Upper lobe of right lung (tissue), 1 donor: ENCODE measurements around the gene GABRB1. TPM values are rescaled to one million over a fixed set of nuclear protein-coding genes. Genes with fewer than 3 reads are reported as not detected.

Experiments used
- ATAC-seq: fragments of 200-7000 bp; cut with Tn5 transposase; one replicate; pipeline ENCODE4 v1.9.1; 2020; ENCODE audit warnings: mild to moderate bottlenecking, moderate library complexity
- DNase-seq: peaks from one replicate; pipeline ENCODE4 v3.0.0-alpha.2; 2020
- H3K27ac ChIP-seq: fragments of 200-600 bp; one replicate; pipeline ENCODE4 v1.8.0; 2022
- H3K27me3 ChIP-seq: fragments of 200-600 bp; one replicate; pipeline ENCODE4 v1.8.0; 2022; ENCODE audit warnings: mild to moderate bottlenecking
- H3K36me3 ChIP-seq: fragments of 200-600 bp; one replicate; pipeline ENCODE4 v1.8.0; 2022
- H3K4me1 ChIP-seq: fragments of 200-600 bp; one replicate; pipeline ENCODE4 v1.8.0; 2022
- H3K4me3 ChIP-seq: fragments of 200-600 bp; one replicate; pipeline ENCODE4 v1.8.0; 2022; ENCODE audit warnings: mild to moderate bottlenecking
- H3K9me3 ChIP-seq: fragments of 200-600 bp; one replicate; pipeline ENCODE4 v1.8.0; 2022
- CTCF ChIP-seq: fragments of 200-600 bp; IDR thresholded peaks from one replicate; pipeline ENCODE4 v1.8.0; 2022; ENCODE audit warnings: antibody characterized with exemption
- intact Hi-C: fragments of 100-400 bp; cut with DNase I; formaldehyde crosslinking; loops from one replicate; pipeline ENCODE4 v1.11.0; 2022
- total RNA-seq: library from RNA; stranded (reverse); fragmentation: NEBNext Ultra II Directional; extraction: Animal tissue kit (Norgen Biotek cat#: 25700); gene quantifications from one replicate; pipeline ENCODE4 v1.2.1, GENCODE V29; 2021
- donor health status: DM: no; HTN: yes; CAD: no; lungs with severe emphysema.

The GABRB1 gene
- total RNA-seq, 1 donor from 2014 or later = not detected

GRCh38 chr4:47270201-47270888, 239.0 kb downstream of the GABRB1 start:
- Histone ChIP-seq H3K27ac (no peak overlapping the region), H3K27me3 (no peaks in the 10 kb centered on the region), H3K4me3 (no peak overlapping the region), H3K4me1 (no peaks in the 10 kb centered on the region), H3K36me3 (no peaks in the 10 kb centered on the region), H3K9me3 (no peaks in the 10 kb centered on the region)
- ATAC-seq (no peak), DNase-seq (no peak)
- no peak for TF ChIP-seq CTCF
- intact Hi-C loops = no loop called here

- no peaks in the 10 kb centered on the region for H3K36me3 ChIP-seq
- no peaks in the 10 kb centered on the region for H3K4me1 ChIP-seq
- no peak for ATAC-seq
- H3K4me3 ChIP-seq = no peak overlapping the region
- no peak for DNase-seq
- H3K9me3 ChIP-seq = no peaks in the 10 kb centered on the region
- intact Hi-C loops = no loop called here
- no peaks in the 10 kb centered on the region for H3K27me3 ChIP-seq
- H3K27ac ChIP-seq = no peak overlapping the region
- no peak for TF ChIP-seq CTCF
These were observed 239.9 kb downstream of the GABRB1 start for GRCh38 chr4:47271291-47271690.

GRCh38 chr4:47274901-47275300, 243.5 kb downstream of the GABRB1 start:
- no peaks in the 10 kb centered on the region for H3K4me1 ChIP-seq
- no peak for DNase-seq
- no peaks in the 10 kb centered on the region for H3K27me3 ChIP-seq
- no peak for TF ChIP-seq CTCF
- no peaks in the 10 kb centered on the region for H3K9me3 ChIP-seq
- ATAC-seq = no peak
- intact Hi-C loops = no loop called here
- no peak overlapping the region for H3K27ac ChIP-seq
- H3K4me3 ChIP-seq = no peak overlapping the region
- H3K36me3 ChIP-seq = no peaks in the 10 kb centered on the region

GRCh38 chr4:47275595-47275994, 244.2 kb downstream of the GABRB1 start:
- Histone ChIP-seq H3K27me3 (no peaks in the 10 kb centered on the region), H3K4me3 (no peak overlapping the region), H3K27ac (no peak overlapping the region), H3K36me3 (no peaks in the 10 kb centered on the region), H3K4me1 (no peaks in the 10 kb centered on the region), H3K9me3 (no peaks in the 10 kb centered on the region)
- DNase-seq = no peak
- intact Hi-C loops = no loop called here
- TF ChIP-seq CTCF = no peak
- no peak for ATAC-seq

- TF ChIP-seq CTCF = no peak
- Histone ChIP-seq H3K4me1 (no peaks in the 10 kb centered on the region), H3K9me3 (no peaks in the 10 kb centered on the region), H3K27ac (no peak overlapping the region), H3K27me3 (no peaks in the 10 kb centered on the region), H3K4me3 (no peak overlapping the region), H3K36me3 (no peaks in the 10 kb centered on the region)
- no peak for ATAC-seq
- DNase-seq = no peak
- intact Hi-C loops = no loop called here
These were observed 247.3 kb downstream of the GABRB1 start for GRCh38 chr4:47278631-47279030.

GRCh38 chr4:47287735-47288134, 256.4 kb downstream of the GABRB1 start:
- H3K27ac ChIP-seq = no peak overlapping the region
- no peak for TF ChIP-seq CTCF
- intact Hi-C loops = no loop called here
- H3K9me3 ChIP-seq = no peaks in the 10 kb centered on the region
- DNase-seq = no peak
- no peaks in the 10 kb centered on the region for H3K4me1 ChIP-seq
- H3K27me3 ChIP-seq = no peaks in the 10 kb centered on the region
- ATAC-seq = no peak
- no peaks in the 10 kb centered on the region for H3K36me3 ChIP-seq
- H3K4me3 ChIP-seq = no peak overlapping the region
